ENCODE data around the gene RSBN1. TPM values are rescaled to one million over a fixed set of nuclear protein-coding genes. Genes with fewer than 3 reads are reported as not detected.

RSBN1 gene
- total RNA-seq, 4 donors from 2014 or later, result 20.2 to 25.4 (median 22.6) TPM

DNA sequence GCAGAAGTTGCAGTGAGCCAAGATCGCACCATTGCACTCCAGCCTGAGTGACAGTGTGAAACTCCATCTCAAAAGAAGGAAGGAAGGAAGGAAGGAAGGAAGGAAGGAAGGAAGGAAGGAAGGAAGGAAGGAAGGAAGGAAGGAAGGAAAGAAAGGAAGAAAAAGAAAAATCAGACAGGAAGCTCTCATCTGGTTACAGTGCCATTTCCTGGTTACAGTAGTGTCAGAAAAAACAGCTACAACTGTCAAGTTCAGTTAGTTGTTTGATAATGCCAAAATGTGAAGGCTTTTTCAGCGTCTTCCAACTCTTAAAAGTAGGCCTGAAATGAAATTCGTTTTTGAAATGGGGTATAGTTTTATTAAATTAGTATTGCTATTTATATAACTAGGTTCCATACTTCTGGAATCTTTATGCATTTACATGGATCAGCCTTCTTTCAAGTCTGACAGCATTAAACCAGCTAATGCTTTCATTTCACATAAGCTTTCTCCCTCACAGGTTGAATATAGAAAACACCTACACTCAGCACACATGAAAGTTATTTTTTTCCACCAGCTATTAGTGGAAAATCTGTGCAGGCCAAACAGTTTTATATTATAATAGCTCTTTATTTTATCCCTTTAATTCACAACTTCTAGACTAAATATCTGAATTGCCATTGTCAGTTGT, 38.0 kb upstream of the RSBN1 start:
- Histone ChIP-seq H3K27ac (no peak overlapping the region), H3K27me3 (no peaks in the 10 kb centered on the region), H3K36me3 (no peaks in the 10 kb centered on the region), H3K9me3 (no peaks in the 10 kb centered on the region), H3K4me1 (no peaks in the 10 kb centered on the region), H3K4me3 (no peak overlapping the region)
- no peak for ATAC-seq
- WGBS, 2 donors (ENCODE audit: low coverage in 1 of 2), result 71 to 72% methylated on average over 2 to 3 of the region's 3 CpGs
- no peak for TF ChIP-seq EP300 (IDR thresholded peaks at IDR 0.05)
- TF ChIP-seq CTCF (IDR thresholded peaks at IDR 0.05), result no peak

DNA sequence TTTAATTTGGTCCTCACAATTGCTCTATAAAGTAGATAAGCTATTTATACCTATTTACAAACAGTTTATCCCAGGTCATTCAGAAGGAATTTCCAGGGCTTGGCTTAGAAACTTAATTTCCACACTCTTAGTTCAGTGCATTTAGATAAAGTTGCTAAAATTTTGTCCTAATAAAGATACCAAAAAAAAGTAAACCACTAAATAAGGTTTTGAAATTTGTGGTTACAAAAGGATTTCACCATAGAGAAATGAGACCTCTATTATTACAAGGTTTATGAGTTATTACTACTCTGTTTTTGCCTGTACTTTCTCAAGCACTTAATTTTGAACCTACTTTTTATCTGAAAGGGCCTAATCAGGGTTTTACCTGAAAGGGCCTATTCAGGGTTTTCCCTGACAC, 36.8 kb upstream of the RSBN1 start:
- Histone ChIP-seq H3K4me1 (no peaks in the 10 kb centered on the region), H3K27me3 (no peaks in the 10 kb centered on the region), H3K9me3 (no peaks in the 10 kb centered on the region), H3K4me3 (no peak overlapping the region), H3K36me3 (no peaks in the 10 kb centered on the region), H3K27ac (no peak overlapping the region)
- ATAC-seq, result no peak
- no peak for TF ChIP-seq POLR2A (IDR thresholded peaks at IDR 0.05)
- TF ChIP-seq EP300 (IDR thresholded peaks at IDR 0.05), result no peak
- no peak for TF ChIP-seq CTCF (IDR thresholded peaks at IDR 0.05)
- TF ChIP-seq POLR2AphosphoS5 (IDR thresholded peaks at IDR 0.05), result no peak

DNA sequence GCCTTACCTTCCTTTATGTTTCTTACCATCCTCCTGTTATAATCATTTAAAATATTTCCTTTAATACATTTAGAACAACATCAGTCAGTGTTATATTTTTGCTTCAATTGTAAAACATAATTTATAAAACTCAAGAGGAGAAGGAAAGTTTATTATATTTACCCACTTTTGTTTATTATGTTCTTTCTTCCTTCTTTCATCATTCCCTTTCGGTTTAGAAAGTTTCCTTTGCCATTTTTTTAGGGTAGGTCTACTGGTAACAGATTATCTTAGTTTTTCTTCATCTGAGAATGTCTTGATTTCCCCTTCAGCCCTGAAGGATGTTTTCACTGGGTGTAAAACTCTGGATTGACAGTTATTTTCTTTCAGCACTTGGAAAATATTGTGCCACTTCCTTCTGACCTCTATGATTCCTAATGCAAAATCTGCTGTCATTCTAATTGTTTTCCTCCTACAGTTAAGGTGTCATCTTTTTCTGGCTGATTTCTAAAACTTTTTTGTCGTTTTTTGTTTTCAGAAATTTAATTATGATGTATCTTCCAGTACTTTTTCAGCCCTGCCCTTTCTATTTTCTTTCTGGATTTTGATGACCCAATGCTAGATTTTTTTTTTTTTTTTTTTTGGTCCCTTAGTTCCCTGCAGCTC, 34.2 kb upstream of the RSBN1 start:
- Histone ChIP-seq H3K4me3 (no peak overlapping the region), H3K27me3 (no peaks in the 10 kb centered on the region), H3K9me3 (no peaks in the 10 kb centered on the region), H3K27ac (no peak overlapping the region), H3K36me3 (no peaks in the 10 kb centered on the region), H3K4me1 (no peaks in the 10 kb centered on the region)
- TF ChIP-seq CTCF (IDR thresholded peaks at IDR 0.05) (no peak), POLR2AphosphoS5 (IDR thresholded peaks at IDR 0.05) (no peak), POLR2A (IDR thresholded peaks at IDR 0.05) (no peak), EP300 (IDR thresholded peaks at IDR 0.05) (no peak)
- no peak for ATAC-seq
- WGBS, 2 donors (ENCODE audit: low coverage in 1 of 2), result 68 to 80% methylated on average over 2 of the region's 2 CpGs

DNA sequence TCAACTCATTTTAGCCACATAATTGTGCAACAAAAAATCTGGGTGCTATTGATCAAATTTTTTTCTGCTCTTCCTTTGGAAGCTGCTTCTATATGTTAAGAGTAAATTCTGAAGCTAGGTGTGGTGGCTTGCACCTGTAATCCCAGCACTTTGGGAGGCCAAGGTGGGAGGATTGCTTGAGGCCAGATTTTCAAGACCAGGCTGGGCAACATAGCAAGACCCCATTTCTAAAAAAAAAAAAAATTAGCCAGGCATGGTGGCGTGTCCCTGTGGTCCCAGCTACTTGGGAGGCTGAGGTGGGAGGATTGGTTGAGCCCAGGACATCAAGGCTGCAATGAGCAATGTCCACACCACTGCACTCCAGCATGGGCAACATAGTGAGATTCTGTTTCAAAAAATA, 24.3 kb upstream of the RSBN1 start:
- H3K27me3 ChIP-seq, result no peaks in the 10 kb centered on the region
- no peaks in the 10 kb centered on the region for H3K9me3 ChIP-seq
- 100% methylated on average over 1 of the region's 1 CpG for WGBS, 2 donors (ENCODE audit: low coverage in 1 of 2)
- no peaks in the 10 kb centered on the region for H3K4me1 ChIP-seq
- no peak overlapping the region for H3K4me3 ChIP-seq
- H3K27ac ChIP-seq, result no peak overlapping the region
- no peaks in the 10 kb centered on the region for H3K36me3 ChIP-seq
- TF ChIP-seq POLR2AphosphoS5 (IDR thresholded peaks at IDR 0.05), result no peak
- no peak for TF ChIP-seq POLR2A (IDR thresholded peaks at IDR 0.05)
- no peak for TF ChIP-seq CTCF (IDR thresholded peaks at IDR 0.05)
- no peak for TF ChIP-seq EP300 (IDR thresholded peaks at IDR 0.05)
- no peak for ATAC-seq

- WGBS, 2 donors (ENCODE audit: low coverage in 1 of 2), result 4 to 11% methylated on average over 4 of the region's 4 CpGs
- ATAC-seq, result no peak
Measured at GRCh38 chr1:113835686-113836290, 23.5 kb upstream of the RSBN1 start.

More at GRCh38 chr1:113835686-113836290, 23.5 kb upstream of the RSBN1 start:
- Histone ChIP-seq H3K36me3 (no peaks in the 10 kb centered on the region), H3K4me1 (no peaks in the 10 kb centered on the region), H3K27me3 (no peaks in the 10 kb centered on the region), H3K27ac (no peak overlapping the region), H3K4me3 (no peak overlapping the region), H3K9me3 (no peaks in the 10 kb centered on the region)
- TF ChIP-seq POLR2AphosphoS5 (IDR thresholded peaks at IDR 0.05) (no peak), CTCF (IDR thresholded peaks at IDR 0.05) (peak; percentile 62 to 68 (median 64)), POLR2A (IDR thresholded peaks at IDR 0.05) (no peak)

Data from gastroesophageal sphincter (tissue), 4 donors.